Memory B cell (primary cell): ENCODE results near the gene RNF39.
"Not testable (repeated sequence)": the region's sequence is repeated elsewhere in the genome, so short reads cannot be mapped to it uniquely, and the experiment has no call there.

Experiments
- ATAC-seq: fragments of 150-1000 bp; cut with Tn5 transposase; 2 replicates; pipeline ENCODE4 v1.10.0; 2021; ENCODE audit warnings: low read depth, mild to moderate bottlenecking, moderate library complexity
- DNase-seq, 2 donors: peaks; one replicate each; pipeline ENCODE4 v3.0.0; 2022; ENCODE audit warnings: low spot score in 2 of 2
- H3K27ac Mint-ChIP-seq: one replicate; pipeline ENCODE4 v1.8.0; 2022; ENCODE audit warnings: mild to moderate bottlenecking, moderate library complexity, mixed read lengths
- H3K27me3 Mint-ChIP-seq: one replicate; pipeline ENCODE4 v1.8.0; 2022; ENCODE audit warnings: mixed read lengths
- H3K36me3 Mint-ChIP-seq: one replicate; pipeline ENCODE4 v1.8.0; 2022; ENCODE audit warnings: mild to moderate bottlenecking, mixed read lengths
- H3K4me1 Mint-ChIP-seq: one replicate; pipeline ENCODE4 v1.8.0; 2022; ENCODE audit warnings: mixed read lengths
- H3K4me3 Mint-ChIP-seq: one replicate; pipeline ENCODE4 v1.8.0; 2022; ENCODE audit warnings: mild to moderate bottlenecking, moderate library complexity, mixed read lengths
- H3K9me3 Mint-ChIP-seq: one replicate; pipeline ENCODE4 v1.8.0; 2022; ENCODE audit warnings: mixed read lengths

The RNF39 gene

GRCh38 chr6:30075094-30075789 is at the start of gene RNF39:
Gene RNF39 (minus strand): TSS chr6:30075769. CDS start chr6:30075585, 184 bp downstream.
- peaks cover 44% of the 10 kb centered on the region for H3K27me3 Mint-ChIP-seq
- ATAC-seq: peak; percentile 31
- peaks cover 16% of the 10 kb centered on the region for H3K4me1 Mint-ChIP-seq
- peaks cover 17% of the 10 kb centered on the region for H3K36me3 Mint-ChIP-seq
- no peaks in the 10 kb centered on the region for H3K9me3 Mint-ChIP-seq
- no peak for DNase-seq
- H3K4me3 Mint-ChIP-seq: peak within 1 kb of the TSS; percentile 64
- peak within 1 kb of the TSS; percentile 42 for H3K27ac Mint-ChIP-seq

- Mint-ChIP-seq H3K4me1 (peaks cover 2% of the 10 kb centered on the region), H3K27ac (no peak overlapping the region), H3K9me3 (no peaks in the 10 kb centered on the region), H3K4me3 (no peak overlapping the region), H3K27me3 (peaks cover 9% of the 10 kb centered on the region), H3K36me3 (no peaks in the 10 kb centered on the region)
- no peak for DNase-seq
- no peak for ATAC-seq
Observed at GRCh38 chr6:30122515-30122914, 46.9 kb upstream of the RNF39 start.

- H3K27me3 Mint-ChIP-seq: peaks cover 8% of the 10 kb centered on the region
- DNase-seq (no peak), ATAC-seq (no peak)
- no peaks in the 10 kb centered on the region for H3K9me3 Mint-ChIP-seq
- H3K4me3 Mint-ChIP-seq: no peak overlapping the region
- no peak overlapping the region for H3K27ac Mint-ChIP-seq
- H3K36me3 Mint-ChIP-seq: no peaks in the 10 kb centered on the region
- H3K4me1 Mint-ChIP-seq: no peaks in the 10 kb centered on the region
Observed at GRCh38 chr6:30121446-30122366, 46.1 kb upstream of the RNF39 start.

GRCh38 chr6:30118691-30119090 is 43.1 kb upstream of the RNF39 start:
- H3K9me3 Mint-ChIP-seq, DNase-seq, H3K27ac Mint-ChIP-seq, H3K4me1 Mint-ChIP-seq, H3K4me3 Mint-ChIP-seq, H3K36me3 Mint-ChIP-seq, ATAC-seq, H3K27me3 Mint-ChIP-seq: not testable (repeated sequence)

- DNase-seq (no peak), ATAC-seq (peak; percentile 31)
- H3K4me3 Mint-ChIP-seq: no peak overlapping the region
- H3K9me3 Mint-ChIP-seq: no peaks in the 10 kb centered on the region
- peaks cover 8% of the 10 kb centered on the region for H3K27me3 Mint-ChIP-seq
- H3K36me3 Mint-ChIP-seq: no peaks in the 10 kb centered on the region
- peaks cover 10% of the 10 kb centered on the region for H3K4me1 Mint-ChIP-seq
- H3K27ac Mint-ChIP-seq: no peak overlapping the region
Observed at GRCh38 chr6:30116724-30117123, 41.2 kb upstream of the RNF39 start.

GRCh38 chr6:30113841-30114240 is 38.3 kb upstream of the RNF39 start:
- H3K4me3 Mint-ChIP-seq: no peak overlapping the region
- peaks cover 12% of the 10 kb centered on the region for H3K27me3 Mint-ChIP-seq
- H3K36me3 Mint-ChIP-seq: no peaks in the 10 kb centered on the region
- H3K27ac Mint-ChIP-seq: no peak overlapping the region
- ATAC-seq (no peak), DNase-seq (no peak)
- no peaks in the 10 kb centered on the region for H3K9me3 Mint-ChIP-seq
- H3K4me1 Mint-ChIP-seq: peaks cover 10% of the 10 kb centered on the region

GRCh38 chr6:30113003-30113759 is 37.6 kb upstream of the RNF39 start, which contains the start of gene TRIM31:
Gene TRIM31 (minus strand): TSS chr6:30113090. CDS start chr6:30112805, 285 bp downstream.
- Mint-ChIP-seq H3K9me3 (no peaks in the 10 kb centered on the region), H3K36me3 (no peaks in the 10 kb centered on the region), H3K4me3 (no peak within 1 kb of the TSS), H3K27me3 (peaks cover 16% of the 10 kb centered on the region), H3K4me1 (peaks cover 10% of the 10 kb centered on the region), H3K27ac (no peak within 1 kb of the TSS)
- peak; percentile 73 for ATAC-seq
- no peak for DNase-seq

- Mint-ChIP-seq H3K27me3 (peaks cover 19% of the 10 kb centered on the region), H3K4me3 (no peak overlapping the region)
- no peak for ATAC-seq
Observed at GRCh38 chr6:30112402-30112994, 36.9 kb upstream of the RNF39 start.

GRCh38 chr6:30111266-30111856 is 35.8 kb upstream of the RNF39 start:
- no peak for ATAC-seq
- no peak for DNase-seq
- Mint-ChIP-seq H3K36me3 (no peaks in the 10 kb centered on the region), H3K4me1 (peaks cover 10% of the 10 kb centered on the region), H3K27ac (no peak overlapping the region), H3K4me3 (no peak overlapping the region), H3K9me3 (no peaks in the 10 kb centered on the region), H3K27me3 (peaks cover 23% of the 10 kb centered on the region)

More at GRCh38 chr6:30112402-30112994, 36.9 kb upstream of the RNF39 start:
- Mint-ChIP-seq H3K36me3 (no peaks in the 10 kb centered on the region), H3K4me1 (peaks cover 10% of the 10 kb centered on the region), H3K9me3 (no peaks in the 10 kb centered on the region), H3K27ac (no peak overlapping the region)
- DNase-seq: no peak

- H3K4me1 Mint-ChIP-seq: peaks cover 28% of the 10 kb centered on the region
- H3K4me3 Mint-ChIP-seq: no peak overlapping the region
Observed at GRCh38 chr6:30104661-30105060, 29.1 kb upstream of the RNF39 start.

GRCh38 chr6:30103872-30104179 is 28.3 kb upstream of the RNF39 start:
- peaks cover 30% of the 10 kb centered on the region for H3K4me1 Mint-ChIP-seq
- peaks cover 35% of the 10 kb centered on the region for H3K27me3 Mint-ChIP-seq
- no peaks in the 10 kb centered on the region for H3K9me3 Mint-ChIP-seq
- H3K27ac Mint-ChIP-seq: no peak overlapping the region
- no peak for ATAC-seq
- no peak for DNase-seq
- H3K36me3 Mint-ChIP-seq: no peaks in the 10 kb centered on the region
- peak overlapping the region; percentile 86 for H3K4me3 Mint-ChIP-seq

More at GRCh38 chr6:30104661-30105060, 29.1 kb upstream of the RNF39 start:
- no peaks in the 10 kb centered on the region for H3K9me3 Mint-ChIP-seq
- no peak for ATAC-seq
- no peaks in the 10 kb centered on the region for H3K36me3 Mint-ChIP-seq
- H3K27me3 Mint-ChIP-seq: peaks cover 31% of the 10 kb centered on the region
- no peak for DNase-seq
- no peak overlapping the region for H3K27ac Mint-ChIP-seq

- Mint-ChIP-seq H3K9me3 (no peaks in the 10 kb centered on the region), H3K27ac (peak overlapping the region; percentile 28), H3K4me3 (peak overlapping the region; percentile 86), H3K4me1 (peaks cover 33% of the 10 kb centered on the region), H3K27me3 (peaks cover 36% of the 10 kb centered on the region), H3K36me3 (no peaks in the 10 kb centered on the region)
- ATAC-seq (peak; percentile 86), DNase-seq (peak; percentile 82 to 83)
Observed at GRCh38 chr6:30102970-30103871, 27.7 kb upstream of the RNF39 start.
